HG03039 (cell line): ENCODE results near the gene MTCP1.

ENCODE experiments used
- ATAC-seq: cut with Tn5 transposase; IDR thresholded peaks from one replicate; pipeline ENCODE4 v1.9.1; 2021; ENCODE audit warnings: mild to moderate bottlenecking, moderate library complexity; ENCODE audit not compliant: unreplicated experiment

Gene MTCP1

GRCh38 chrX:155054255-155054654 lies 16.7 kb downstream of the MTCP1 start:
- no peak for ATAC-seq

GRCh38 chrX:155053656-155054055 lies 17.3 kb downstream of the MTCP1 start:
- ATAC-seq: no peak

- no peak for ATAC-seq
Measured at GRCh38 chrX:155052738-155053498, 18.0 kb downstream of the MTCP1 start.

GRCh38 chrX:155048977-155049619 lies 21.8 kb downstream of the MTCP1 start:
- ATAC-seq: no peak

- no peak for ATAC-seq
Measured at GRCh38 chrX:155046811-155047528, 24.0 kb downstream of the MTCP1 start.

- no peak for ATAC-seq
Measured at GRCh38 chrX:155046129-155046810, 24.7 kb downstream of the MTCP1 start.

- no peak for ATAC-seq
Measured at GRCh38 chrX:155035688-155036087, 35.2 kb downstream of the MTCP1 start.

- no peak for ATAC-seq
Measured at GRCh38 chrX:155031657-155032056, 39.3 kb downstream of the MTCP1 start.

GRCh38 chrX:155028877-155029291 lies 42.1 kb downstream of the MTCP1 start:
- ATAC-seq: no peak

GRCh38 chrX:155028129-155028528 lies 42.8 kb downstream of the MTCP1 start:
- no peak for ATAC-seq

GRCh38 chrX:155027509-155028066 lies 43.3 kb downstream of the MTCP1 start:
- no peak for ATAC-seq

GRCh38 chrX:155026727-155027508 lies 44.0 kb downstream of the MTCP1 start, which contains the start of gene FUNDC2:
FUNDC2 (plus strand) TSS chrX:155026844; CDS start chrX:155026939, 95 bp downstream.
- ATAC-seq: peak; percentile 94

- ATAC-seq: no peak
Measured at GRCh38 chrX:155026420-155026726, 44.6 kb downstream of the MTCP1 start.

GRCh38 chrX:155023907-155024833 lies 46.8 kb downstream of the MTCP1 start:
- ATAC-seq: no peak

GRCh38 chrX:155022585-155022984 lies 48.4 kb downstream of the MTCP1 start, which contains the start of gene F8:
F8 (minus strand) TSS chrX:155022723; CDS start chrX:155022552, 171 bp downstream.
- ATAC-seq: no peak

- no peak for ATAC-seq
Measured at GRCh38 chrX:155020591-155020990, 50.3 kb downstream of the MTCP1 start.
